ENCODE data around the gene HAPLN3.

- no peak for TF ChIP-seq CTCF (IDR thresholded peaks at IDR 0.05)
- TF ChIP-seq POLR2A (IDR thresholded peaks at IDR 0.05): no peak
Measured at GRCh38 chr15:88849376-88850072, 45.8 kb downstream of the HAPLN3 start.
